A549 (cell line): ENCODE measurements around the gene WBP1L. TPM values are rescaled to one million over a fixed set of nuclear protein-coding genes. Genes with fewer than 3 reads are reported as not detected.
"Not testable (repeated sequence)": the region's sequence is repeated elsewhere in the genome, so short reads cannot be mapped to it uniquely, and the experiment has no call there.

ENCODE experiments used
- ATAC-seq, 2 experiments: fragments of 200-7000 bp in 1 of 2; fragments of >200 bp in 1 of 2; cut with Nextera tagmentation in 1 of 2; cut with Tn5 transposase in 1 of 2; 3 replicates each; pipeline versions ENCODE4 v1.8.0 to v1.9.1; 2018 to 2020; ENCODE audit warnings: mild to moderate bottlenecking in 1 of 2, moderate library complexity in 1 of 2
- CTCF ChIA-PET: fragments of 300-600 bp; sonication (Branson Sonifier 250); formaldehyde crosslinking; extraction: SDS; loops from one replicate; lab custom pipeline; 2021; ENCODE audit warnings: antibody characterized with exemption, inconsistent platforms; lab: Yijun Ruan, JAX
- POLR2A ChIA-PET: fragments of 350-600 bp; formaldehyde crosslinking; extraction: SDS; loops from one replicate; lab custom pipeline; 2021; ENCODE audit warnings: antibody characterized with exemption, inconsistent platforms; lab: Yijun Ruan, JAX
- DNase-seq, 2 experiments: peaks; one replicate each; pipeline versions ENCODE4 v3.0.0 to v3.0.0-alpha.2; 2011 to 2016; ENCODE audit warnings: low read depth in 1 of 2, low spot score in 1 of 2
- FAIRE-seq: peaks from 2 replicates; lab custom pipeline; 2011; peaks lifted over from hg19 to GRCh38; lab: Jason Lieb, UNC
- H3K27ac ChIP-seq, 2 experiments: fragments of >200 bp; sonication (Bioruptor Twin); formaldehyde crosslinking; 3 replicates each; pipeline ENCODE4 v1.5.1; 2016 to 2017
- H3K4me1 ChIP-seq: fragments of >200 bp; sonication (Bioruptor Twin); formaldehyde crosslinking; 3 replicates; pipeline ENCODE4 v1.6.1; 2016
- H3K4me2 ChIP-seq: fragments of >200 bp; sonication (Bioruptor Twin); formaldehyde crosslinking; 3 replicates; pipeline ENCODE4 v1.6.1; 2016
- H3K4me3 ChIP-seq: fragments of >200 bp; sonication (Bioruptor Twin); formaldehyde crosslinking; 3 replicates; pipeline ENCODE4 v1.5.1; 2016
- H3K9me3 ChIP-seq: fragments of >200 bp; sonication (Bioruptor Twin); formaldehyde crosslinking; 3 replicates; pipeline ENCODE4 v1.6.1; 2016
- CEBPB ChIP-seq, 2 experiments: fragments of >200 bp in 1 of 2; sonication (Bioruptor Twin) in 1 of 2; formaldehyde crosslinking in 1 of 2; IDR thresholded peaks; 2 replicates each; pipeline ENCODE4 v1.6.1; 2012 to 2016
- ESRRA ChIP-seq: fragments of 150-350 bp; IDR thresholded peaks from 2 replicates; pipeline ENCODE4 v1.6.1; 2014; ENCODE audit warnings: mild to moderate bottlenecking, low read length, borderline replicate concordance
- FOSB ChIP-seq: fragments of 250-450 bp; sonication (Bioruptor Pico); IDR thresholded peaks from 2 replicates; pipeline ENCODE4 v1.5.0; 2020; ENCODE audit warnings: mild to moderate bottlenecking, moderate library complexity
- MAZ ChIP-seq: fragments of 150-350 bp; IDR thresholded peaks from 2 replicates; pipeline ENCODE4 v1.6.1; 2014; ENCODE audit warnings: antibody characterized with exemption, low read depth, low read length, borderline replicate concordance
- MYC ChIP-seq: IDR thresholded peaks from 2 replicates; pipeline ENCODE4 v1.6.1; 2012; ENCODE audit warnings: mild to moderate bottlenecking, inconsistent platforms, low read length, improper control_type of control experiment, borderline replicate concordance
- NPAS2 ChIP-seq: fragments of 250-450 bp; sonication (Bioruptor Pico); IDR thresholded peaks from 2 replicates; pipeline ENCODE4 v1.8.0; 2022; ENCODE audit warnings: mild to moderate bottlenecking, moderate library complexity, borderline replicate concordance
- RAD21 ChIP-seq, 2 experiments: fragments of >200 bp in 1 of 2; sonication (Bioruptor Twin) in 1 of 2; formaldehyde crosslinking in 1 of 2; IDR thresholded peaks in 1 of 2; conservative IDR thresholded peaks in 1 of 2; 2 replicates in 1 of 2; 3 replicates in 1 of 2; pipeline ENCODE4 v1.6.1; 2012 to 2018; ENCODE audit warnings: inconsistent platforms in 1 of 2
- RFX5 ChIP-seq: fragments of 450-650 bp; IDR thresholded peaks from 2 replicates; pipeline ENCODE4 v1.7.1; 2014; ENCODE audit warnings: antibody characterized with exemption, mild to moderate bottlenecking, moderate library complexity
- TFCP2L1 ChIP-seq: fragments of 250-450 bp; sonication (Bioruptor Pico); IDR thresholded peaks from 2 replicates; pipeline ENCODE4 v1.5.0; 2021; ENCODE audit warnings: mild to moderate bottlenecking
- TP53 ChIP-seq: fragments of 250-450 bp; sonication (Bioruptor Pico); IDR thresholded peaks from 2 replicates; pipeline ENCODE4 v1.5.0; 2021; ENCODE audit warnings: mild to moderate bottlenecking, moderate library complexity
- ZNF302 ChIP-seq: fragments of 250-450 bp; sonication (Bioruptor Pico); IDR thresholded peaks from 2 replicates; pipeline ENCODE4 v1.9.0; 2021; ENCODE audit warnings: inconsistent platforms, mild to moderate bottlenecking, moderate library complexity
- WGBS: methylation state at CpG from one replicate; pipeline ENCODE4 v1.1.6; 2017; ENCODE audit errors: missing lambda C conversion rate; 5-methylcytosine and 5-hydroxymethylcytosine counted together
- polyA plus RNA-seq, 4 experiments: library from polyadenylated mRNA; depleted of rRNA in 3 of 4; stranded (reverse); fragments of >200 nt; fragmentation: RNase III in 1 of 4; extraction: RNeasy Plus Mini Kit Qiagen cat#74134 plus additional on column Dnase treatment in 1 of 4; gene quantifications; 2 replicates in 3 of 4; 3 replicates in 1 of 4; pipeline ENCODE4 v1.2.3, GENCODE V29; 2011 to 2017
- TF ChIP-seq, protein P1 (sequence below): fragments of >200 bp; sonication (Bioruptor Twin); formaldehyde crosslinking; IDR thresholded peaks from 3 replicates; pipeline ENCODE4 v1.5.1; 2016

The WBP1L gene
- polyA plus RNA-seq, 2 of the 4 experiments (the other 2 are of a cell fraction) = 19.8 to 23.5 TPM

DNA sequence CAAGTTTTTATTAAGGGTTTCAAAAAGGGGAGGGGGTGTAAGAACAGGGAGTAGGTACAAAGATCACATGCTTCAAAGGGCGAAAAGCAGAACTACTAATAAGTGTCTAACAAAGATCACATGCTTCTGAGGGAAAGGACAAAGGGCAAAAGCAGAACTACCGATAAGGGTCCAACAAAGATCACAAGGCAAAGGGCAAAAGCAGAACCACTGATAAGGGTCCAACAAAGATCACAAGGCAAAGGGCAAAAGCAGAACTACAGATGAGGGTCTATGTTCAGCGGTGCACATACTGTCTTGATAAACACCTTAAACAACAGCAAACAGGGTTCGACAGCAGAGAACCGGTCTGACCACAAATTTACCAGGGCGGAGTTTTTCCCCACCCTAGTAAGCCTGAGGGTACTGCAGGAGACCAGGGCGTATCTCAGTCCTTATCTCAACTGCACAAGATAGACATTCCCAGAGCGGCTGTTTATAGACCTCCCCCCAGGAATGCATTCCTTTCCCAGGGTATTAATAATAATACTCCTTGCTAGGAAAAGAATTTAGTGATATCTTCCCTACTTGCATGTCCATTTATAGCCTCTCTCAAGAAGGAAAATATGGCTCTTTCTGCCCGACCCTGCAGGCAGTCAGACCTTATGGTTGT is 94.7 kb downstream of the WBP1L start:
- H3K4me1 ChIP-seq, H3K27ac ChIP-seq, ATAC-seq, FAIRE-seq, POLR2A ChIA-PET, DNase-seq, H3K4me3 ChIP-seq, H3K9me3 ChIP-seq, H3K4me2 ChIP-seq: not testable (repeated sequence)
- CTCF ChIA-PET = interaction anchor here (7.0 to 13.2 kb wide), 2 partner anchors 16 to 61 kb away, joined by 58 to 242 read pairs; no protein-coding TSS in a partner anchor
- WGBS = 60% methylated on average over 9 of the region's 9 CpGs

DNA sequence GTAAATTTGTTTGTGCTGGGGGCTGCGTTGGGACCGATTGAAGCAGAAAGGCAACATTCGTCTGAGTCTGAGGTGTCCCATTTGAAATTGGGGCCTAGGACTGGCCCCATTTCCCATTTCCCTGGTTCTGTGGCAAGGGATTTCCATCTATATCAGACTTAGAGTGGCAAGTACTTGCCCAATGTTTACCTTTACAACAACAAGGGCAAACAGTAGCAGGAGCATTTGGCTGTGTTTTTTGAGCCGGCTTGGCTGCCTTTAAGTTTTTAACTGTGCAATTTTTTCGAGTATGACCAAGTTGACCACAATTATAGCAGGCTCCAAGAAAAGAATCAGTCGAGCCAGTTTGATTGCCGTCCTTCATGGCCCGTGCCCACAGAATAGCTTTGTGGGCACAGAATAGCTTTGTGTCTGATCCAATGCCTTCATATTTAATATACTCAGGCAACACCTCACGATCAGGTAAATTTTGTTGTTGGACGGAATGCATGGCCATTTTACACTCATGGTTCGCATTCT is 98.1 kb downstream of the WBP1L start:
- no peak overlapping the region for H3K4me3 ChIP-seq
- no peak for FAIRE-seq
- no peak for DNase-seq
- TF ChIP-seq MYC (no peak), TFCP2L1 (CRISPR knock-in tag) (no peak), FOSB (CRISPR knock-in tag) (no peak)
- ATAC-seq = no peak
- ChIA-PET CTCF (interaction anchor here (1.4 kb wide), 1 partner anchor 9 kb away, joined by 4 read pairs; no protein-coding TSS in a partner anchor), POLR2A (no interaction called here)
- no peaks in the 10 kb centered on the region for H3K4me1 ChIP-seq
- H3K9me3 ChIP-seq = no peaks in the 10 kb centered on the region
- H3K4me2 ChIP-seq = no peak overlapping the region
- 53% methylated on average over 11 of the region's 11 CpGs for WGBS
- H3K27ac ChIP-seq = no peak overlapping the region

DNA sequence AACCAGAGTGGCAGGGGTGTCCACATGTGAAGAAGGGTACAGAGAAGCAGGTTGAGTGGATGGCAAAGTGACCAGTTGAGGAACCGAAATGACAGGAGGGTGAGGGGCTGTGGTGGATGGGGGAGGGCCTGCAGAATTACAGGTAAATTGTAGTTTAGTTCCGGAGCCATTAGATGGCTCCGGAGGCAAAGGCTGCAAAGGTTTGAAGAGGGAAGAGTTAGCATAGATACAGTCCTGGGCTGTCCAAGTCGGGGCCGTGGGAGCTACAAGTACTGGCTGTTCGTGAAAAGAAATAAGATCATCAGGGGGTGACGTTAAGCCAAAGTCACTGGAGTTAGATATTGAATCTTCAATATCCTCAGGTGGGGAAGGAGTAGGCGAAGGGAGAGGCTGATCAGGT is 99.4 kb downstream of the WBP1L start:
- H3K27ac ChIP-seq, H3K4me3 ChIP-seq, DNase-seq, H3K9me3 ChIP-seq, FAIRE-seq, H3K4me1 ChIP-seq, H3K4me2 ChIP-seq, ATAC-seq, POLR2A ChIA-PET: not testable (repeated sequence)
- WGBS = 47% methylated on average over 8 of the region's 8 CpGs
- TF ChIP-seq, protein P1, sequence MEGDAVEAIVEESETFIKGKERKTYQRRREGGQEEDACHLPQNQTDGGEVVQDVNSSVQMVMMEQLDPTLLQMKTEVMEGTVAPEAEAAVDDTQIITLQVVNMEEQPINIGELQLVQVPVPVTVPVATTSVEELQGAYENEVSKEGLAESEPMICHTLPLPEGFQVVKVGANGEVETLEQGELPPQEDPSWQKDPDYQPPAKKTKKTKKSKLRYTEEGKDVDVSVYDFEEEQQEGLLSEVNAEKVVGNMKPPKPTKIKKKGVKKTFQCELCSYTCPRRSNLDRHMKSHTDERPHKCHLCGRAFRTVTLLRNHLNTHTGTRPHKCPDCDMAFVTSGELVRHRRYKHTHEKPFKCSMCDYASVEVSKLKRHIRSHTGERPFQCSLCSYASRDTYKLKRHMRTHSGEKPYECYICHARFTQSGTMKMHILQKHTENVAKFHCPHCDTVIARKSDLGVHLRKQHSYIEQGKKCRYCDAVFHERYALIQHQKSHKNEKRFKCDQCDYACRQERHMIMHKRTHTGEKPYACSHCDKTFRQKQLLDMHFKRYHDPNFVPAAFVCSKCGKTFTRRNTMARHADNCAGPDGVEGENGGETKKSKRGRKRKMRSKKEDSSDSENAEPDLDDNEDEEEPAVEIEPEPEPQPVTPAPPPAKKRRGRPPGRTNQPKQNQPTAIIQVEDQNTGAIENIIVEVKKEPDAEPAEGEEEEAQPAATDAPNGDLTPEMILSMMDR = peak; percentile 23; the same call in 1 of the 3 replicates
- peak in 1 of 2 experiments; percentile 42; a peak in 3 of 5 replicates for TF ChIP-seq RAD21 (conservative IDR thresholded peaks at IDR 0.05 in 1 of 2, IDR thresholded peaks at IDR 0.05 in 1 of 2)
- CTCF ChIA-PET = interaction anchor here (1.4 to 1.5 kb wide), 2 partner anchors 10 to 59 kb away, joined by 4 to 6 read pairs; no protein-coding TSS in a partner anchor

DNA sequence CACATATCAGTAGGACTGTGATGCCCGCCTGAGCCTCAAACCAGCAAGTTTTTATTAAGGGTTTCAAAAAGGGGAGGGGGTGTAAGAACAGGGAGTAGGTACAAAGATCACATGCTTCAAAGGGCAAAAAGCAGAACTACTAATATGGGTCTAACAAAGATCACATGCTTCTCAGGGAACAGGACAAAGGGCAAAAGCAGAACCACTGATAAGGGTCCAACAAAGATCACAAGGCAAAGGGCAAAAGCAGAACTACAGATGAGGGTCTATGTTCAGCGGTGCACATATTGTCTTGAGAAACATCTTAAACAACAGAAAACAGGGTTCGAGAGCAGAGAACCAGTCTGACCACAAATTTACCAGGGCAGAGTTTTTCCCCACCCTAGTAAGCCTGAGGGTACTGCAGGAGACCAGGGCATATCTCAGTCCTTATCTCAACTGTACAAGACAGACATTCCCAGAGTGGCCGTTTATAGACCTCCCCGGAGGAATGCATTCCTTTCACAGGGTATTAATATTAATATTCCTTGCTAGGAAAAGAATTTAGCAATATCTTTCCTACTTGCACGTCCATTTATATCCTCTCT is 100.5 kb downstream of the WBP1L start:
- DNase-seq, H3K4me3 ChIP-seq, H3K9me3 ChIP-seq, FAIRE-seq, H3K27ac ChIP-seq, ATAC-seq, H3K4me2 ChIP-seq, H3K4me1 ChIP-seq, POLR2A ChIA-PET: not testable (repeated sequence)
- 45% methylated on average over 6 of the region's 6 CpGs for WGBS
- CTCF ChIA-PET = interaction anchor here (1.5 kb wide), 1 partner anchor 58 kb away, joined by 6 read pairs; no protein-coding TSS in a partner anchor

DNA sequence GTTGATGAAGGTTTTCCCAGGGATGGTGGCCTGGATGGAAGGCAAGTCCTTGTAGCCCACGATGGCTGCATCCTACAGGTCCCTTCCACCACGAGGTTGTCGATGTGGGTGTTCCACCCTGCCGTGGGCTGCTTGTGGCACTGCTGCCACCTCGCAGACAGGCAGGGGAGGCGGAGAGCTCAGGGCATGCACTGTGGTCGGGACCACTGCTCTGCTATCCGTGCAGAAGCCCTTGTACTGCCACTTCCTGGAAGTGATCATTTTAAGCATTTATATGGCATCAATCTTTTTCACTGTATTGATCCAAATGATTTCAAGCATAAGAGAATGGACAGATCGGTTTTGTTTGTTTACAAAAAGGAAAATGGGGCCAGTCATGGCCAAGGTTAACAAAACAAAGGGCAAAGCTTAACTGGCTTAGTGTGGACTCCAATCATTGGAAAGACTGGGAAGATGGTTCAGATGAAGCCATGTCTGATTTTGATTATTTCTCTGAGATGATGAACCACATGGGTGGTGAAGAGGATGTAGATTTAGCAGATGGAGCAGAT is 101.7 kb downstream of the WBP1L start:
- Histone ChIP-seq H3K9me3 (no peaks in the 10 kb centered on the region), H3K4me1 (no peaks in the 10 kb centered on the region), H3K4me2 (no peak overlapping the region), H3K4me3 (no peak overlapping the region), H3K27ac (no peak overlapping the region)
- no peak for TF ChIP-seq ZNF302 (CRISPR knock-in tag)
- no peak for TF ChIP-seq MAZ
- no peak for TF ChIP-seq NPAS2 (CRISPR knock-in tag)
- TF ChIP-seq CEBPB (IDR thresholded peaks at IDR 0.05) = no peak
- TF ChIP-seq MYC = no peak
- TF ChIP-seq RAD21 (conservative IDR thresholded peaks at IDR 0.05 in 1 of 2, IDR thresholded peaks at IDR 0.05 in 1 of 2) = no peak
- no peak for TF ChIP-seq ESRRA
- TF ChIP-seq TP53 (CRISPR knock-in tag) = no peak
- TF ChIP-seq RFX5 = no peak
- POLR2A ChIA-PET = no interaction called here
- ATAC-seq (no peak), FAIRE-seq (no peak), DNase-seq (no peak)
- CTCF ChIA-PET = interaction anchor here (1.8 to 3.8 kb wide), 2 partner anchors 9 to 56 kb away, joined by 13 to 35 read pairs; partner anchors contain the start of gene CYP17A1
- 30% methylated on average over 9 of the region's 9 CpGs for WGBS
